GM18867 (cell line): ENCODE measurements around the gene DDX31.

ENCODE experiments used
- ATAC-seq: cut with Tn5 transposase; IDR thresholded peaks from one replicate; pipeline ENCODE4 v1.9.1; 2021; ENCODE audit warnings: mild to moderate bottlenecking, moderate library complexity; ENCODE audit not compliant: unreplicated experiment

The DDX31 gene

DNA sequence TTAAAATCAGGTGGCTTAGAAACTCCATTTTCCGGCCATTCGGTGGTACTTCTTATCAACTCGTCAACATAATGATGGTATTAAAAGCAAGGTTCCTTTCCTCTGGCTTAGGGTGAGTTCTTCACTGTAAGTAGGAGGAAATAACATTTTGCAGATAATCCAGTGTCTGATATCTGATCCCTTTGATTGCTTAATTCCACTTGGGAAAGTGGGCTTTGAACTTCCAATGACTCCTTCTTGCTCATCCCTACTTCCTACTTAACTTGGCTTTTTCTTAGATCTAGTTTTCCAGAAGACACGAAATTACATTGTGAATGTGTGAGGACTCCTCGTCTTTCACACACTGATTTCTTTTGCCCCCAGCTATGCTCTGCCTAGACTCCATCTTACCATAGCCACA, 31.5 kb downstream of the DDX31 start:
- ATAC-seq, result no peak

DNA sequence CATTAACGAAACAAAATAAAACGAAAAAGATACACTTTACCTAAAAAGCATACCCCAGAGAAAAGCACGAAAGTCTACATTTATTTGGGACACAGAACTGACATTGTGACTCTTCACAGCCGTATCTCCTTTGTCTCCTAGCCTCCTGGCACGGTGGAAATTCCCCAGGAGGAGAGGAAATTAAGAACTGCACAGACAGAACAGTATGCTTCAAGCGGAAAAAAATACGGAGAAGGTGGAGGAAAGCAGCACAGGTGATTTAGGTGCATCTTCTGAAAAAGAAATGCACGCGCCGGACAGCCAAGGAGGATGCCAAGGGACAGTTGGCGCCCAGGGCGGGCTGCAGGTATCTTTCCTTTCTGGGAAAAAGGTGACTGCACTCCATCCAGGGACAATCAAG, 32.0 kb downstream of the DDX31 start:
- no peak for ATAC-seq

DNA sequence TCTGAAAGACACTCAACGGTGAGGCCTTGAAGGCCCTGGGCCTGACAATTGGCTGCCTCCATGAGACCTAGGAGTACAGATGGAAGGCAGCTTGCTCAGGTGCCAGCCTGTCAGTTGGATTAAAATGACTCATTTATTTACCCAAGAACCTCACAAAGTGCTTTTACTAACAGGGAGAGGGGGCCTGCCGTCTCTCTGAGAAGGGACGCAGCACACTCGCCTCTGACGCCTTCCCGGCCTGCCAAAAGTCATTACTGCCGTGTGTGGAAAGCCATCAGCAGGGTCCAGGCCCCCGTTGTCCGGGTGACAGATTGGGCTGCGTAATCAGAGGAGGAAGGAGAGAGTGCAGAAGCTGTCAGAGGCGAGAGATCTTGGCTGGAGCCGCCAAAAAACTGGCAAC, 32.4 kb downstream of the DDX31 start:
- no peak for ATAC-seq

DNA sequence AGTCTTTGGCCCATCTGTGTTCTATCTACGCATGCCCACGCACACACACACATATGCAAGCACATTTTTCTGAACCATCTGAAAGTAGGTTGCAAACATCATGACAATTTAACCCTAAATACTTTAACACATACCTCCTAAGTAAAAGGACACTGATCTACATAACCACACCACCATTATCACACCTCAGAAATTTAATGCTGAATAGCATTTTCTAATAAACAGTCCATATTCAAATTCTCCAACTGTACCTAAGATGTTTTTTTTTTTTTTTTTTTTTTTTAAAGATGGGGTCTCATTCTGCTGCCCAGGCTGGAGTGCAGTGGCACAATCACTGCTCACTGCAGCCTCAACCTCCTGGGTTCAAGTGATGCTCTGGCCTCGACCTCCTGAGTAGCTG, 35.5 kb downstream of the DDX31 start:
- no peak for ATAC-seq

DNA sequence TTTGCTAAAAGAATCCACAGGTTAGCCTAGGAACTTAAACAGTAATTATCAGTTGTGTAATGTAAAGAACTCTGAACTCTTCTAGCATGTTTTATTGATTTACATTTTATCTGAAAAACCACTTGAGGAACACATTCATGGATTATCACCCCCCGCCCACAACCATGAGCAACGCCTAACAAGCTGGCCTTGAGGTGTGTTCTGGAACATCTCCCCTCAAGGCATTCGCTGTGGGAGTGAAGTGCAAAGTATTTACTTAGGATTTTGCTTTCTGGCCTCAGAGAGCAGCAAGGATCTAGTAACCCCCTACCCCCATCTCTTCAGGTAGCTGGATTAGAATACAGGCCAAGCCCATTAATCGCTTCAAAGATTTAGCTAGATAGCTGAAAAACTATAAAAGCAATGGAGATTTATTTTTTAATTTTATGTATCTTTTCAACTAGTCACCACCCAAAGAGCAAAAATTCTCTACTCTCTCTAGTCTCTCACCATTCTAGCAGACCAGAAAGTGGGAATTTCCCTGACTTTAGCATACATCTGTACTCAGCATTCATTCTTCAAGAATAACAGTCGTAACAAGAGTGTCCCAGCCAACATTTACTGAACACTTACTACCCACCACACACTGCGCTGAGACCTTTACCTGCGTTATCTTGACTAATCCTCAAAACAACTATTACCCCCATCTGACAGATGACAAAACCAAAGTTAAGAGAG, 37.2 kb downstream of the DDX31 start:
- ATAC-seq, result no peak

DNA sequence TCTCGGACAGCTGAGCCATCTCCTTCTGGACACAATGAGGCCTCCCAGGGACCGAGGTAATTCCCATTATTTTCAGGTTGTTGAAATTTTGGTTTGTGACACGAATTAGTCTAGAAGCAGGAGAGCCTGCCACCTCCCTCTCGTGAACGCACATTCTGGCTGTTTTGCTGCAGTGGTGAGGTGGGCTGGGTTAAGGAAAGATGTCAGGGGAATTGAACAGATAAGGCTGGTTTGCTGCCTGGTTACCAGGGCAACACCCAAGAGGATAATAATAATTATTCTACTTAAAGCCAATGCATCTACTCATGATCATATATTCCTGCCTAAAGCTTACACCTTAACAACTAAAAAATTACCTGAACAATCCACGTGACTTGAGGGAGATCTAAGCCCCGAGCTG, 38.1 kb downstream of the DDX31 start:
- ATAC-seq, result no peak

DNA sequence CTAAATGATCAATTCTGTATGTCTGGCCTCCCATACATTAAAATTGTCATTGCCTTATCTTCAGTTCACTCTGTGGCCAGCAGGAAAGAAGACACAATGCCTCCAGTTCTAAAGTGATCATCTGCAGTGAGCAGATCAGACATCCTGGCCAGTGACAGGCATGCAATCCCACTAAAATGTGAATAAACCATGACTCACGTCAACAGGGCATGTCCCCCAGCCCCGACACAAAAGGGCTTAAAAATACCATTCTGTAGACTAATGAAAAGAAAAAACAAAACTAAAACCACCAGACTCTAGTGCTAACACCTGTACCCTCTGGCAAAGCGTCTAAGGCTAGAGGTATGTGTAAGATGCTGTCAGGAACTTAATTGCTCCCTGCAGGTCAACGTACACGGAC, 38.5 kb downstream of the DDX31 start:
- no peak for ATAC-seq

DNA sequence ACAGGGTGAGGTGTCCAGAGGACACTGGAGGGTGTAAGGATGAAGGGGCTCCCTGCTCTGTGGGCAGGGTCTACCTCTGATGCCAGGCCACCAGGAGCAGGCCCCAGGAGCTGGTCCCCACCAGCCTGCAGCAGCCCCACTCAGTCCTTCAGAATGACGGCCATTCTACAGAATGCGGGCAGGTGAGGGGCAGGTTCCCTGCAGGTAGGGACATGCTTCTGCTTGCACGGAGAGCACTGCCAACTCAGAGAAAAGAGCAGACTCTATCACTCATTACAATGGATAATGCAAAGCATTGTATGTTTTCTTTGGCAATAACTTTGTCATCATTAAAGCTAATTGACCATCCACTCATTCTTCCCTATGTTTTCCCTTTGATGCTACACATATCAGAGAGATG, 39.0 kb downstream of the DDX31 start:
- no peak for ATAC-seq

DNA sequence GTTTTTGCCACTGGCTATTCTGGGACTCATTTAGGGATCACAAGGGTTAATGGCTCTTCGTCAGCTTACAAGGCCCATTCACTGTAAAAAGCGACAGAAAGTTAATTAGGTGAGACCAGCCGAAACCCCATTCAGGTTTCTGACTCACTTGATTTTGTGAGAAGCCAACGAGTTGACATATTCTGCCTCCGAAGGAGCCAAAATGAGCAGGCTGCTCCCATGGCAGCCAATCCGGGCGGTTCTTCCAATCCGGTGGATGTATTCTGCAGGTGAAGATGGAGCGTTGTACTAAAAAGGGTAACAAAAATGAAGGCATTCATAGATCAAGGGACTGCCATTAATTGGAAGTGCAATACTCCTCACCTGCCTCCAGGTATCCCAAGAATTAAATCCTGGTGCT, 39.7 kb downstream of the DDX31 start:
- ATAC-seq, result no peak

DNA sequence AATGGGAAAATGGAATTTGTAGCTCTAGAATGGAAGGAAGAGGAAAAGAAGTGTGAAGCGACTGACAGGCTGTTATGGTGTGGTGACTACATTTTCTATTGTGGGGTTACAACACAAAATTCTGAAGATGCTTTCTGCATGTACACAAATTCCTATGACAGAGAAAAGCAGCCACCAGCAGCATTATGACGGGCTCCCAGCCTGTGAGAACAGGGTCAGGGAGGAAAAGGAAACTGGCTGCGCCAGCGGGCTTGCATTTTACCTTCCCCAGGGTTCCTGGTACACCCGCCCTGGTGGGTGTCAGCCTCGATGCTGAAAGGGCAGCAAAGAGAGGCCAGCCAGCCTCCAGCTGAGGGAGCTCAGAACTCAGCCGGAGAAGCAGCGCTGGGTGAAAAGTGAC, 41.0 kb downstream of the DDX31 start:
- no peak for ATAC-seq

DNA sequence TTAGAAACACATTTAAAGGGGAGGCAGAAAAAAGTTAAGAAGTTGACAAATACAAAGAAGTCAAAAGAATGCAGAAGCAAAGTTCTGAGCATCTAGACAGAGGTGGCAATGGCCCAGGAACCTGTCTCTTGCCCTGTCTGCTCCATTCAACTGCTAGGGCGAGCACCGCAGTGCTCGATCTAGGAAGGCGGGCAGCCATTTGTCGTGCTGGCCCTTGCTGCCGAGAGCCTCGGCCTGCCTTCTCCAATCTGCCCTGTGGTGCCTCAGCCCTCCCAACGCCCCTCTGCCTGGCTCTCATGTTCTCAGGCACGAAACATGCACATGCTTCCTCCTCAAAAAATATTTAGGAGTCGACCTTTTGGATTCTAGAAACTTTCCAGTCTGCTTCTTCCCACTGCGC, 42.2 kb downstream of the DDX31 start:
- no peak for ATAC-seq

DNA sequence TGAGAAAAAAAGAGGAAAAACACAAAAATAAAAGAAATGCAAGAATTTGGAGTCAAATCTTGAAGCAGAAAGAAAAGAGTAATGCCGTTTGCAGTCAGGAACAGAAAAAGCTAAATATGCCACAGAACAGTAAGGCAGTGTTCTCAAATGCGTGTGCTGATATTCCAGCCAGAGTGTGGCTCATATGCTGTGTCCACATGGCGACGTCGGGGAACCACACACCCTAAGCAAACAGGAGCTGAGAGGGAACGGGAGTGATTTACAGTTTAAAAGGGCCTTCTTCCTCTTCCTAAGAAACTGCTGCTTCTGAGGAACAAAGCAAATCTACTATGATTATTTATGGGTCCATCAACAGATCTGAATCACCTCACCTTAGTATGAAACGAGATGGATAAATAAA, 42.7 kb downstream of the DDX31 start:
- no peak for ATAC-seq

DNA sequence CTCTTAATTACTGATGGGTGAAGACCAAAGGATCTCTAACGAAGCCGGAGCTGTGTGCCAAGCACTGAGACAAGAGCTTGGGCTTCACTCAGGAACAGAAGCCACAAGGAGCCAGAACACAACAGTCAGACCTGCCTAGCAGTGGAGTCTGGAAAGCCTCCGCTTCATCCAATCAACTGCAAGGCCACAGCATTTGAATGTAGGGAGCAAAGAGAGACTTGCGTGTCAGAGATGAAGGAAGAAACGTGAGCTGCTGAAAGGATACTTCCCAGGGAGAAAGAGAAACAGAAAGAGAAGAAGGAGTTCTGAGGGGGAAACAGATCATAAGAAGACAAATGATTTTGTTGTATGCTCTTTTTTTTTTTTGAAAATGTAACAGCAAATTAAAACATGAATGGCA, 43.5 kb downstream of the DDX31 start:
- no peak for ATAC-seq

DNA sequence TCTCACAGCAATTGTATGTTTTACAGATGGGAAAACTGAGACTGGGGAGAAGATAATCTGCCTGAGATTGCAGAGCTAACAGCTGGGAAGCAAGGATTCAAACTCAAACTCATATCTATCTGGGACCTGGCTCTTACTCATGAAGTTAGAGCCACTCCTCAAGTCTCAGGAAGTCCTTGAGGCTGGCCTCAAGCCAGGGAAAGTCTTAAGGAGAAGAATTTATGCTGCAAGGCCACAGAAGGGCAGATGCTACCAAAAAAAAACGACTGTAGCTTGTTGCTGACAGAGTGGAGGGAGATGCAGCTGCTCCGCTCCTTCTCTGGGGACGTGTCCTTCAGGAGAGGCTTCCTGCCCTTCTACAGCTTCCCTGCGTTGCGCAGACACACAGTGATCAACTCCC, 47.6 kb downstream of the DDX31 start:
- ATAC-seq, result no peak

DNA sequence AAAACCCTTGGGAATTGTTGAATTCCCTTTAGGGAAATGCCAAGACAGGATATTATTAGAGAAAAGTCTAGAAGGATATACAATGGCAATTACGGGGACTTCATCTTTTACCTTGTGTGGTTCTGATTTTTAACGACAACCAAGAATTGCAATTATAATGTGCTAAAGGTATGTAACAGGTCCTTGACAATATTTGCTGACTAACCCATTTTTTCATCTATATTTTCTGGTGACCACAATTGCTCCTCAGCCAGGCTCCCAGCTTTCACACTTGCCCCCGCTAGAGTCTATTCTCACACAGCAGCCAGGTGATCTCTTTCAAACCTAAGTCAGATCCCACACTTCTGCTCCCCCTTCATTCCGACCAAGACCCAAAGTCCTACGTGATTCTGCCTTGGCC, 53.1 kb downstream of the DDX31 start:
- no peak for ATAC-seq

DNA sequence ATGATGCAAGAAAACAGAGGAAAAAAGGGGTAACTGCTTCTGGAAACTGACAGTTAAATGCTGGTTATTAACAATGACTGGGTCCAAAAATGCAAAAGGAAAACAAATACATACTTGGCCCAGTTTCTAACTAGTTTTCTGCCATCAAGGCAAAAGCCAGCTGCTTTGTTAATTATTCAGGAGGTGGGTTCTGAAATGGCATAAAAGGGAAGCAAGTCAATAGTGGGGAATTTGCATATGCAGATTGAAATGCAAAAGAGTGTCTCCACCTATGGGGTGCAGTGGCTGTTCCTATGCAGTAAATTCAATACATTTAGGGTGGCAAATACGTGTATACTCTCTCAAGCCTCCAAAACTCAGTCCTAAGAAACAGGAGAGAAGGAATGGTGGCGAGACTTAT, 54.0 kb downstream of the DDX31 start:
- no peak for ATAC-seq

DNA sequence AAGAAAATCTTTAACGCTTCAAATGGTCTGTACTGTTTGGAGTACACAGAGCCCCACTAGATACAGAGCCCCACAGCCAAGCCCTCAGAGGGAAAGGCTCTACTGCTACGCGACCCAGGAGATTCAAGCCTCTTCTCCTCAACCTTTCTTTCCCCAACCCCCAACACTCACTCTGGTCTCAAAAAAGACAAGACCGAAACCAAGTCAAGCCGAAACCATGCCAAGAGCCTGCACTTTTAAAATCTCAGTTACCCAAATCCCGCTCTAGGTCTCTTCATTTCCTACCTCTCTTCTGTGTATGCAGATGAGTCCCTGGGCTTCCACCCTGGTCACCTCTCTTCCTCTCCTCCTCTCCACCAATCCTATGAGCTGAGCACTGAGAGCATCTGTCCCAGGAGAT, 55.5 kb downstream of the DDX31 start:
- ATAC-seq, result no peak

DNA sequence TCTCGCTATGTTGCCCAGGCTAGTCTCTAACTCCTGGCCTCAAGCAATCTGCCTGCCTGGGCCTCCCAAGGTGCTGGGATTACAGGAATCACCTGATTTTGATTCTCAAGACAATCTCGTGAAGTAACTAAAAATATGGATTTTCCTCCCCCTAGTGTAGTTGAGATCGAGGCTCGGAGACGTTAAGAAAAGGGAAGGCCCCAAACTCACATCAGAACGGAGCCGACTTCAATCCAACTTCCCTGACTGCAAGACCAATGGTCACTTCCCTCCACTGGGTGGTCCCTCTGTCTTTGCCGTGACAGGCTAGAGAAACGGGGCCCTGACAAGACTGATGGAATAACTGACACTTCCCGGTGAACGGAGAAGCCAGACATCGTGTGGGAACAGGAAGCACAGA, 59.1 kb downstream of the DDX31 start:
- ATAC-seq, result no peak

DNA sequence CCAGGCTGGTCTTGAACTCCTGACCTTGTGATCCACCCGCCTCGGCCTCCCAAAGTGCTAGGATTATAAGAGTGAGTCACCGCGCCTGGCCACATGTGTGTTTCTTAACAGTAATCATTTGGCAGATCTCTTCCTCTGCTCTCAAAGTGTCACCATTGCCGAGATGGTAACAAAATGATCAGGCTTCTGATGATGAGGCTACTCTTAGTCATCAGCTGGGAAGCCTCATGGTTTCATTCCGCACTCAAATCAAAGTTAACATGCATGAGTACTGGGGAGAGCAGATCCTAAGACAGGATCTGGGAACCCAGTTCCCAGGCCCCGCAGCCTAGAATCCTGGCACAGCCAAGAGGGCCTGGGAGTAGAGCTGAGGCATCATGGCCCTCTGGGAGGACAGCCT, 60.0 kb downstream of the DDX31 start:
- ATAC-seq, result no peak

DNA sequence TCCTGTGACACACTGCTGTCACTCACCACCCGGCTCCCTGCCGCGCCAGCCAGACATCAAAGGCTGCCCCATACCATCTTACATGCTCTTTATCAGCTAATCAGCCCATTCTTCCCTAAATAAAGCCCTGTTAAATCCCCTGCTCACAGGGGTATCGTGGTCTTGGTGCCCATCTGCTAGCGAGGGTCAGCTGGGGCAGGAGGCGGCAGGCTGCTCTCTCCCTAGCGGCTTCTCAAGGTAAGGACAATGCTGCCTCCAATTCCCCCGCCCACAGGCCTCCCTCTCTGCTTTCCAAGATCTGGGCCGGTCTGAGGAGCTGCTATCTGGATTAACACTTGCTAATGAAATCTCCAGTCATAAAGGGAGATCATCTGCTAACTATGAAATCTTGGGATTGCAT, 60.6 kb downstream of the DDX31 start:
- ATAC-seq, result no peak

DNA sequence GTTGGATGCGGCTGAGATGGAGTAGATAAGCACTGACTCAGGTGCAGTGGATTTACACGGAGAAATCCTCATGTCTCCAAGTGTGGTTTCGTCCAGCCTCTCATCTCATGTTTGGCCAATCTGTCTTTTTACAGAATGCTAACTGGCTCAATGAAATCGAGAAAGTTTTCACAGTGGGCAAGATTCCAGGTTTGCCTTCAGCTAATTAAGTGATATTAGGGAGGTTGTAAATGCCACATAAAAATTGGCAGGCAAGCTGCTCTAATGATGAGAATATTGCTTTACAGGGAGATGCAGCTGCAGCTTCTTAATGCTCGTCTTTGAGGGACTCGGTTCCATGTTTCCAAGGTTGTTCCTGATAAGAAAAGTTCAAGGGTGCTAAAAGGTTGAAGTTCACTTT, 63.7 kb downstream of the DDX31 start:
- no peak for ATAC-seq

DNA sequence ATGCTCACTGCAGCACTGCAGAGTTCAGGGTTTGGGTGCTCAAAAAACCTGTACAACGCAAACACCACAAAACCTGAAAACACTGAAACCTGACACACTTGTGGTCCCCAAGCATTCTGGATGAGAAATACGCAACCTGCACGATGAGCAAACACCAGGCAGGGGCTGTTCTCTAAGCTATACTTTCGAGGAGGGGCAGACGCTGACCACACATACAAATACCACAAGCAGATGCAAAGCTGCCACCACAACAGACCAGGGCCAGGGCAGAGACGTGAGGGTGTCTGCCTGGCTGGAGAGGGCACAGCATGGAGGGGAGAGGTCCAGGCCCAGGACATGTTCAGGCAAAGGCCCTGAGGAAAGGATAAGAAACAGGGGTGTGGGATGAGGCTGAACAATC, 64.4 kb downstream of the DDX31 start:
- no peak for ATAC-seq

DNA sequence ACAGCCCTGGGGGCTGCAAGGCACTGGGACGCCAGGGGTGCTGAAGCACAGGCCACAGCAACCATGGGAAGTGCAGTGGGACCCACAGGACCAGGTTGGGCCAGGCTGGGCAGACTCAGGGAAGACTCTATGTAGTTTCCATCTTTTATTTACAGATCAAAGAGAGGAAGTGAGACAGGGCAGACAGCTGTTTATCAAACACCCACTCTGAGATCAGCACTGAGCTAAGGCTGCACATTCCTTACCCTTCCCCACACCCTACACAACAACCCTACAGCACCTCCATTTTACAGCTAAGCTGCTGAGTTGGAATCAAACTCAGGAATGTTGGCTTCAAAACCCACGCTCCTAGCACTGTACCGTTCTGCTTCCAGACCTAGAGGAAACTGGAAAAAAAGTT, 67.6 kb downstream of the DDX31 start:
- no peak for ATAC-seq
